Bronchial smooth muscle cell (primary cell): ENCODE results near the gene LMOD2. TPM values are rescaled to one million over a fixed set of nuclear protein-coding genes. Genes with fewer than 3 reads are reported as not detected.

ENCODE experiments used
- total RNA-seq: library from RNA; depleted of rRNA; stranded (reverse); fragments of >200 nt; gene quantifications from 2 replicates; pipeline ENCODE4 v1.2.1, GENCODE V29; 2014

The LMOD2 gene
- total RNA-seq = not detected in 2 replicates

GRCh38 chr7:123655614-123656013, at the start of gene LMOD2:
TSS of gene LMOD2 (plus strand) at chr7:123655866. CDS start at chr7:123655964, 98 bp downstream.

Other genes with a start within 250 kb of the LMOD2 start
- gene IQUB, start 121.3 kb upstream of the LMOD2 start, total RNA-seq = 0.63 and 0.69 TPM in 2 replicates
- 49.2 and 54.5 TPM in 2 replicates for gene NDUFA5, start 98.0 kb upstream of the LMOD2 start, total RNA-seq
- not detected in 2 replicates for gene ASB15, start 54.0 kb upstream of the LMOD2 start, total RNA-seq
- 5.4 and 9.1 TPM in 2 replicates for gene WASL, start 93.1 kb downstream of the LMOD2 start, total RNA-seq
- not detected in 2 replicates for gene HYAL4, start 189.3 kb downstream of the LMOD2 start, total RNA-seq